Measurements from ENCODE around the gene AHRR.
"Not testable (repeated sequence)": the region's sequence is repeated elsewhere in the genome, so short reads cannot be mapped to it uniquely, and the experiment has no call there.

The AHRR gene

DNA sequence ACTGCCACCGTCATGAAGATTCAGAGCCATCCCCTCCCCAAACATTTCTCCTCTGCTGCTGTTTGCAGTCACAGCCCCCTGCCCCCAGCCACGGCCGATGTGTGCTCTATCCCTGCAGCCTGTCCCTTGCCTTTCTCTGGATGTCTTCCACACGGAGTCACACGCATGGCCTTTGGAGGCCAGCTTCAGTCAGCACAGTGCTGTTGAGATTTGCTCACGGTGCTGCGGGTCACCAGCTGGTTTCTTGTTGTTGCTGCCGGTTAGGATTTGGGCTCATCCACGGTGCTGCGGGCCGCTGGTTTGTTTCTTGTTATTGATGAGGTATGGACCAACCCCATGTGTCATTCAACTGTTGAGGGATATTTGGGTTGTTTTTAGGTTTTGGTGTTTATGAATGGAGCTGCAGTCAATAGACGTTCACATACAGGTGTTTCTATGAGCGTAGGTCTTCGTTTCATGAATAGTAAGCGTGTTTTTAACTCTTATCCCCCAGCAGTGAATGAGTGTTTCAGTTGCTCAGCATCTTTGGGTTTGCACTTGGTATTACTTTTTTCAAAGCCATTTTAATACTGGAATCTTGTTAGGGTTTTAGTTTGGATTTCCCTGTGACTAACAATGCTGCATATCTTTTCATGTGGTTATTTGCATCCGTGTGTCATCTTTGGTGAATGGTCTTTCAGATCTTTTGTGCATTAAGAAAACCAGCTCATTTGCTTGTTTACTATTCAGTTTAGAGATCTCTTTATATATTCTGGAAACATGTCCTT is 57.6 kb downstream of the AHRR start:
- peak; percentile 1 for DNase-seq (ENCODE audit: low spot score)

DNA sequence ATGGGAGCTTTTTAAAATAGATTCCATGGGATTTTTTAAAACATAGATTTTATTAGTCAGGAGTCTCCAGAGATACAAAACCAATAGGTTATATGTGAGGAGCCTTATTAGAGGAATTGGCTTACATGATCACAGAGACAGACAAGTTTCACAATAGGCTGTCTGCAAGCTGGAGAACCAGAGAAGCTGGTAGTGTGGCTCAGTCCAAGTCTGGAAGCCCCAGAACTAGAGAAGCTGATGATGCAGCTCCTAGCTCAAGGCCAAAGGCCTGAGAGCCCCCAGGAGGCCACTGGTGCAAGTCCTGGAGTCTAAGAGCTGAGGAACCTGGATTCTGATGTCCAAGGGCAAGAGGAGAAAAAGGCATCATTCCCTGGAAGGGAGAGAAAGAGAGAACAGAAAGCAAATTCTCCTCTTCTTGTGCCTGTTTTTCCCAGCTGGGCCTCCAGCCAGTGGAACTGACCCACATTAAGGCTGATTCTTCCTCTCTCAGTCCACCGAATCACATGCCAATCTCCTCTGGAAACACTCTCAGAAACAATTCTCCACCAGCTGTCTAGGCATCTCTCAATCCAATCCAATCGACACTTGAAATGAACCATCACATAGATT is 59.3 kb downstream of the AHRR start:
- no peak for DNase-seq (ENCODE audit: low spot score)

DNA sequence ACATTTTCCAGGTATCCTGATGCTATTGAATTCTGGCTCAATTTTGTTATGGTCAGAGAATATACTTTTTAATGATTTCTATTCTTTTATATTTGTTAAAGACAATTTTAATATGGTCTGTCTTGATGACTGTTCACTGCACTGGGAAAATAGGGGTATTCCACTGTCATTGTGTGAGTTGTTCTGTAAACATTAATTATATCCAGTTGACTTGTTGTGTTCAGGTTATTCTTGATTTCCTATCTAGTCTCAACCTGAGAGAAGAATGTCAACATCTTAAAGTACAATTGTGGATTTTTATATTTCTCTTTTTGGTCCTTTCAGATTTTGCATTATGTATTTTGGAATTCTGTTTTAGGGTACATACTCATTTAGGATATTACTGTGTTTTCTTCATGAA is 61.6 kb downstream of the AHRR start:
- no peak for DNase-seq (ENCODE audit: low spot score)

DNA sequence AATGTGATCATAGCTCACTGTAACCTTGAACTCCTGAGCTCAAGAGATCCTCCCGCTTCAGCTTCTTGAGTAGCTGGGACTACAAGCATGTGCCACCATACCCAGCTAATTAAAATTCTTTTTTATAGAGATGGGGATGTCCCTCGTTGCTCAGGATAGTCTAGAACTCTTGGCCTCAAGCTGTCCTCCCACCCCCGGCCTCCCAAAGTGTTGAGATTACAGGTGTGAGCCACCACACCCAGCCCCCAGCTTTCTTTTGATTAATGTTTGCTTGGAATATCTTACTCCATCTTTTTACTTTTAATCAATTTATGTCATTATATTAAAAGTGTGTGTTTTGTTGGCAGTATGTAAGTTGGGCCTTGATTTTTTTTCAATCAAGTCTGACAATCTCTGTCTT is 62.1 kb downstream of the AHRR start:
- no peak for DNase-seq (ENCODE audit: low spot score)

DNA sequence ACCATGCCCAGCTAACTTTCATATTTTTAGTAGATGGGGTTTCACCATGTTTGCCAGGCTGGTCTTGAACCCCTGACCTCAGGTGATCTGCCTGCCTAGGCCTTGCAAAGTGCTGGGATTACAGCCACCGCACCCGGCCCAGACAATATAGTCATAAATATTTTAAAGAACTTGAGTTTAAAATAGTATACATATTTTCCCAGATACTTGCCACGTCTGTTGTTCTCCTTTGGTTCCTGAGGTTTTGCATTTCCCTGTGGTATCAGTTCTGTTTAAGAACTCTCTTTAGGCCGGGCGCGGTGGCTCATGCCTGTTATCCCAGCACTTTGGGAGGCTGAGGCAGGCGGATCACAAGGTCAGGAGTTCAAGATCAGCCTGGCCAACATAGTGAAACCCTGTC is 63.1 kb downstream of the AHRR start:
- DNase-seq (ENCODE audit: low spot score): not testable (repeated sequence)

DNA sequence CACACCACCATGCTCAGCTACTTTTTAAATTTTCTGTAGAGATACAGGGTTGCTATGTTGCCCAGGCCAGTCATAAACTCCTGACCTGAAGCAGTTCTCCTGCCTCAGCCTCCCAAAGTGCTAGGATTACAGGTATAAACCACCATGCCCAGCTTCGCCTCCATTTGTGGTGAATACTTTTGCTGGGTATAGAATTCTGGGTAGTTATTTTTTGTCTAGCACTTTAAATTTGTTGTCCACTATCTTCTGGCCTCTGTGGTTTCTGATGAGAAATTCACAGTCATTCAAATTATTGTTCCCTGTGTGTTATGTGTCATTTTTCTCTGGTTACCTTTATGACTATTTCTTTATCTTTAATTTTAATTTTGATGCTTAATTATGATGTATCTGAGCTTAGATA is 63.8 kb downstream of the AHRR start:
- DNase-seq (ENCODE audit: low spot score): no peak

DNA sequence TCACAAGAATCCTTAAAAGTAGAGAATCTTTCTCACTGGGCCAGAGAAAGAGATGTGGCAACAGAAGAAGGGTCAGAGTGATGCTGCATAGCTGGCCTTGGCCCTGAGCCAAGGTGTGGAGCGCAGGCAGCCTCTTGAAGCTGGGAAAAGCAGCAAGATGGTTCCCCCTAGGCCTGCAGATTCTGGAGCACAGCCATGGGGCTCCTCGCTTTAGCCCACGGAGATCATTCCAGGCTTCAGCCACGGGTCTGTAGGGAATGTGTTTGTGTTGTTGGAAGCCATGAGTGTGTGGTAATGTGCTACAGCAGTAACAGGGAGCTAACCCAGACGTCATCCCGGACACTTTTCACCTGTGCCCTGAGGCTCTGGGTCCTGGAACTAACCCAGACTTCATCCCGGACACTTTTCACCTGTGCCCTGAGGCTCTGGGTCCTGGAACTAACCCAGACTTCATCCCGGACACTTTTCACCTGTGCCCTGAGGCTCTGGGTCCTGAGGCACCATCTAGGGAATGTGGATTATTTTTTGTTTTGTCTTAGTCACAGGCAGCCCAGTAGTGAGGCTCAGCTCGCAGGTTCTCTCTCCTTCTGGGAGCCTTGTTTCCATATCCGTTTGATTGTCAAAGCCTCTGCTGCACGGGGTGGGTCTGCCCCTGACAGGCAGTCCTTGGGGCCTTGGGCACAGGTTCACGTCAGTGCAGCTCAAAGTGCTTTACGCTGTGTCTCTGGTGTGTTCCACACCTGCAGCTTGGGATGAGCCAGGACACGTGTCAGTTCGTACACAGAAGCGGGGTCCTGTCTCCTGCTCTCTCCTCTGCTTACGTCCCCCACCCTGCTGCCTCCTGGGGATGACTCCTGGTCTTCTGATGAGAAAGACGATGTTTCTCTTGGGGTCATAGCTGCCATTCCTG is 65.2 kb downstream of the AHRR start:
- DNase-seq (ENCODE audit: low spot score): no peak

DNA sequence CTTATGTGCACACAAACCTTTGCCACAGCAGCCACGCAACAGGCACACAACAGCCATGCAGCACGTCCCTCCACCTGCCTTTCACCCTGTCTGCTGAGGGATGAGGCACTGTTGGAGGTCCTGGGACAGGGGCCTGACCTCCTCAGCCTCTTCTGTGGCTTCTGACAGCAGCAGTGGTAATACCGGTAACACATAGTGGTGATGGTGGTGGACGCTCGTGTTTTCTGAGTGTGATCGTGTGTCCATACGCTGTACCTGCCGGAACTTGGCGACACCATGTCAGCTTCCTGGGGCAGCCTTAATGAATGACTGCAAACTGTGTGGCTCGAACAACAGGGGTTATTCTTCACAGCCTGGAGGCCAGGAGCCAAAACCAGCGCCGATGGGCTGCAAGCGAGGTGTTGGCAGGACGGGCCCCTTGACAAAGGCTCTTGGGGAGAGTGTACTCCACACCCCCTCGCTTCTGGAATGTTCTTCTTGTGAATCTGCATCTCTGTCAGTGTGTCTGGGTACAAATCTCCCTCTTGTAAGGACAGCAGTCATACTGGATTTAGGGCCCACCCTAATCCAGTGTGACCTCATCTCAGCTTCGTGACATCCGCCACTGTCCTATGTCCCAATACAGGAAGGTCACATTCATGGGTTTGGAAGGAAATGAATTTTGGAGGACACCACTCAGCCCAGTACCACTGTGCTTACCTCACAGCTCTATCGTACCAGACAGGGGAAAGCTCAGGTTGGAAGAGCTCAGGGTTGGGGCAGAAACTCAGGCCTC is 66.2 kb downstream of the AHRR start:
- no peak for DNase-seq (ENCODE audit: low spot score)

DNA sequence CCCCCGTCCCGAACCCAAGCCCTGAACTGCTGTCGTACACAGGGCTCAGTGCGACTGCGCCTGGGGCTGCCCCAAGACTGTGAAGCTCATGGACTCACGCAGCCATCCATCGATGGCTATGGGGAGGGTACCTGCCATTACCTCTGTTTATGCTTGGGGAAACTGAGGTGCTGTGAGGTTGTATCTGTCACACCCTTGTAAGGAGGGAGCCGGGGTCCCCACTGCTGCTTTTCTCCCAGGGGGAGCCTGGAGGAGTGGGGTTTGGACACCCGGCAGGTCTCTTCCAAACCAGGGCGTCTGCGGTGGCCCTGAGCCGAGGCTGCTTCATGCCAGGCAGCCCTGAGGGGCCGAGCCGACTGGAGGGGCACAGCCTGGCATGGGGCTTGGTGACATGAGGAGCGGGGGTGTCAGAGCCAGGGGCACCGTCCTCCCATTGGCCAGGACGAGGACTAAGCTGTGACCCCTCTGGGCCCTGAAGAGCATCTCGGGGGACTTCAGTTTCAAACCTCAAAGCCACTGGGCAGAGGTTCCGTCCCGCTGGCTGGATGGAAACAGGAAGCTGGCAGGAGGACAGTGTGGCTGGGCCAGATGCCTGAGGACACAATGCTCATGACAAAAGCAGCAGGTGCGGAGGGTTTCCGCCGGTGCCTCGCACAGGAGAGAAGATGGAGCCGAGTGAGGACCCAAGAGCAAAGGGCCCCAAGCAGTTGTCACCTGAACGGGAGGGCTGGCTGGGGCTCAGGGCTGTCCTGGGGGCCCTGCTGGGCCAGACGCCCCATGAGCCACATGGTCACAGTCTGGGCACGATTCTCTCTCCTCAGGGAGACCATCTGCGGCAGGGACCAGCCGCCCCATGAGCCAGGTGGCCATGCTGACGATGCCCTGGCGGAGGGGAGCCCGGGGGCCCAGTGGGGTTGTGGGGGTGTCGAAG is 67.0 kb downstream of the AHRR start:
- no peak for DNase-seq (ENCODE audit: low spot score)

DNA sequence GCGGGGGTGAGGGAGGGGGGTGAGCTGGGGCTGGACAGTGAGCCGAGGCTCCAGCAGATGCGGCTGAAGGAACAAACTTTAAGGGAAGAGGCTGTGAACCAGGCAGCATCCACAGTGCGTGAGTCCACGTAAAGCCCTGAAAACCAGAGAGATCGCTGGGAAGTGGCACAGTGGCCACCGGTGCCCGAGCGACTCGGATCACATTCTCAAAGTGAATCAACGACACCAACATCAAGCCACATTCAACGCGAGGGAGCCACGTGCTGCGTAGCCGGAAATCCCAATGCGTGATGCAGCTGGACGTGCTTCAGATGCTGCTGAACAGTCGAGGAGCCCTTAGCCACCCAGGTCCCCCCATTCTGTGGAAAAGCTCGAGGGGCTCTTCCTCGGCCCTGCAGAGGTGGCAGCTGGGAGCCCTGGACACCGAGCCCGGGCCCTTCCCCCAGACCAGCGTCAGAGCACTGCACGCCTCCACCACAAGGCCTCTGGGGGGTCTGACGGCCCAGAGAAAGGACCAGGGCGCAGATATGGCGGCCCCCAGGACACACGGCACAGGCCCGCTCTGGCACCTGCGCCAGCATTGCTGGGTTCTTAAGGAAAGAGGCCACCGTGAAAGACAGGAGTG is 67.8 kb downstream of the AHRR start:
- DNase-seq (ENCODE audit: low spot score): no peak

DNA sequence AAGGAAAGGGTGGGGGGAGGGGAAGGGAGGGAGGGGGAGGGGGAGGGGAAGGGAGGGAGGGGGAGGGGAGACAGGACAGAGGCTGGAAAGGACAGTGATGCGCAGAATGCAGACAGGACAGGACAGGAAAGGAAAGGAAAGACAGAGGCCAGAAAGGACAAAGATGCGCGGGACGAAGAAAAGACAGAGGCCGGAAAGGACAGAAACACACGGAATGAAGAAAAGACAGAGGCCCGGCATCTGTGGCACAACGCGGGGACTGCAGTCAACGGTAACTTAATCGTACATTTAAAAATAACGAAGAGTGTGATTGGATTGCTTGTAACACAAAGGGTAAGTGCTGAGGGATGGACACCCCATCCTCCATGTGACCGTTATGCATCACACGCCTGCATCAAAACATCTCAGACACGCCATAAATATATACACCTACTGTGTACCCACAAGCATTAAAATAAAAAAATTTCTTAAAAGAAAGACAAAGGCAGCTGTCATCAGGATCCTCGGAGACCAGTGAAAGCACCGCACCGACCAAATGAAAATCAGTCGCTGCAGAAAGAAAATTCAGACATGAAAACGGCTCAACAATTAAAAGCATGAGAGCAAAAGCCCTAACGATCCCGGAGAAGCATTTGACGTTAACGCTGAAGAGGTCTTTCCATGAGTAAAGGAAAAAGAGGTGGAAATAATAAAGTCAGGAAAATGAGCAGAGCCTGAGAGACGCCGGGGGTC is 68.5 kb downstream of the AHRR start:
- no peak for DNase-seq (ENCODE audit: low spot score)

DNA sequence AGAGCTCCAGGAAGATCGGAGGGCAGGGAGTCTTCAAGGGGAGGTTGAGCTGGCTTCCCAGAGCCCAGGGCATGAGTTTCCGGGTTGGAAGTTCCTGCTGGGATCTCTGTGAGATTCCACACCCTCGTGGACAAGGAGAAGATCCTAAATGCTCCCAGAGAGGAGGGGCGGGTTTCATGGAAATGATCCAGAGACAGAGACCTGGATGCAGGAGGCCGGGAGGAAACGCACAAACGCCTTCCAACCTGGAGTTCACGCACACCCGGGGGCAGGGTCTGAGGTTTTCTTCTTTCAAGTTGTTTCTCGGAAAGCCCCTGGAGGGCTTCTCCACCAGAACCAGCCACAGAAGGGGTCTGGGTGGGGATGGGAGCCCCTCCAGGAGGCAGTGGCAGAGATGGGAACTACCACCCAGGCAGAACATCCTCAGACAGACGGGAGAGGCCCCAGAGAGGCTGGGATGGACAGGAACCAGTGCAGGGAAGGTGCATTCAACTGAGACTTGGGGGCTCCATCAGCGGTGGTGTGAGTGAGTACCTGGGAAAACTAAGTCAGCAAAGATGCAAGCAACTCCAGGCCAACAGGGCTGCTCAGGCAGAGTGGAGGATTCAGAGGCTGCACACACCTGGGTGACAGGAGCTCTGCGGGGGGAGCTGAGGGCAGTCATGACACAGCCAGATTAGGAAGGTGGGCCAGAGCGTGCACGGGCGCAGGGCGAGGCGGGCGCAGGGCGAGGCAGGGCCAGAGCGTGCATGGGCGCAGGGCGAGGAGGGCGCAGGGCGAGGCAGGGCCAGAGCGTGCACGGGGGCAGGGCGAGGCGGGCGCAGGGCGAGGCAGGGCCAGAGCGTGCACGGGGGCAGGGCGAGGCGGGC is 69.3 kb downstream of the AHRR start:
- no peak for DNase-seq (ENCODE audit: low spot score)

DNA sequence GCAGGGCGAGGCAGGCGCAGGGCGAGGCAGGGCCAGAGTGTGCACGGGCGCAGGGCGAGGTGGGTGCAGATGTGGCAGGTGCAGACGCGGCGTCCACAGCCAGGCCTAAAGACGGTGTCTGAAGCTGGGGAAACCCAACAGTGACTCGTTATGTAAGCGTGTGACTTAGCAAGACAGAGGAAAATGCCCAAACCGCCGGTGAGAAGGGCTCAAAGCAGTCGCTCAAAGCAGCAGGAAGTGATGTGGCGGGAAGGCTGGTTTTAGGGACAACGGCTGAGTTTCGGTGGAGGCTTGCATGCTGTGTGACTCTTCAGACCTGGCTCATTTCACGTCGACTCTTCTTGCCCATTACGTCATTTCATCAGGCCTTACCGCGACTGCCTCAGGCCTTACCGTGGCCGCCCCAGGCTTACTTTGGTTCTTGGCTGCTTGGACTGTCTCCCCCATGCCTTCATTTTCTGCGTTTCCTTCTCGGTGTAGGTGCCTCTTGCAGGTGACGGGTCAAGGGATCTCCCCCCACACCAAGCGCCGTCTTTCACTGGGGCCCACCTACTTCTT is 71.0 kb downstream of the AHRR start:
- DNase-seq (ENCODE audit: low spot score): no peak

DNA sequence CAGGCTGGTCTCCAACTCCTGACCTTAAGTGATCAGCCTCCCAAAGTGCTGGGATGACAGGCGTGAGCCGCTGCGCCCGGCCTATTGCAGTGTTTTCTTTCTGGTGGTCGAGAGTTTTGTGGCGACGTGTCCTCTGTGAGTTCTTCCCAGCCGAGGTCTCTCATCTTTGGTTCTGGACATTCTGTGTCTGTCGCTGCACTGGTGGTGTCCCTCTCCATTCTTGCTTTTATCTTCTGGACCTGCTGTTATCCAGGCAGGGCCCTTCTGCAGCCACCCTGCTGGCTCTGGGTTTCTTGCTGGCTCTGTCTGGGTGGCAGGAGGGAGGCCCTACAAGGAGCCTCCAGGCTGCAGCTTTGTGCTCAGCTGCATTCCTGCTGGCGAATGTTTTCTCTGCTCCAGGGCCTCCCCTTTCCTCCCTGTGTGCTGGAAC is 72.3 kb downstream of the AHRR start:
- DNase-seq (ENCODE audit: low spot score): no peak

DNA sequence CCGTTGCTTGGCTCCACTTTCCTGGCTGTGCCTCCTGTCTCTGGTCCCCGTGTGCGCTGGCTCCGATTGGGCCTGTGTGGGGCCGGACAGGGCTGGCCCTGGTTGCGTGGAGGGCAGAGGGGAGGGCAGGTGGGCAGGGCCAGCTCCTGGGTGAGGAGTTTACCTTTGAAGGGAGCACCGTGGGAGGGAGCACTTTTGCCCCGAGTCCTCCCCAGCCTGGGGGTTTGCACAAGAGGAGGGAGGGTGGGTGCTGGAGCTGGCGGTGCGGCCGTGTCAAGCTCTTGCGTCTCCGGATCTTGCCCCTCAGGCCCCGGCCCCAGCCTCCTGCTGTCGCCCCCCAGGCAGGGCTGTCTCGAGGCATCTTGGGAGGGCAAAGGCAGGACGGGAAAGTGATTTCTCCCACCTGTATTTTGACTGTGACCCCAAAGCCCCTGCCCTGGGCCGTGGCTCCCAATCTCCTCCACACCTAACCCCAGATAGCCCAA is 73.2 kb downstream of the AHRR start:
- DNase-seq (ENCODE audit: low spot score): no peak

DNA sequence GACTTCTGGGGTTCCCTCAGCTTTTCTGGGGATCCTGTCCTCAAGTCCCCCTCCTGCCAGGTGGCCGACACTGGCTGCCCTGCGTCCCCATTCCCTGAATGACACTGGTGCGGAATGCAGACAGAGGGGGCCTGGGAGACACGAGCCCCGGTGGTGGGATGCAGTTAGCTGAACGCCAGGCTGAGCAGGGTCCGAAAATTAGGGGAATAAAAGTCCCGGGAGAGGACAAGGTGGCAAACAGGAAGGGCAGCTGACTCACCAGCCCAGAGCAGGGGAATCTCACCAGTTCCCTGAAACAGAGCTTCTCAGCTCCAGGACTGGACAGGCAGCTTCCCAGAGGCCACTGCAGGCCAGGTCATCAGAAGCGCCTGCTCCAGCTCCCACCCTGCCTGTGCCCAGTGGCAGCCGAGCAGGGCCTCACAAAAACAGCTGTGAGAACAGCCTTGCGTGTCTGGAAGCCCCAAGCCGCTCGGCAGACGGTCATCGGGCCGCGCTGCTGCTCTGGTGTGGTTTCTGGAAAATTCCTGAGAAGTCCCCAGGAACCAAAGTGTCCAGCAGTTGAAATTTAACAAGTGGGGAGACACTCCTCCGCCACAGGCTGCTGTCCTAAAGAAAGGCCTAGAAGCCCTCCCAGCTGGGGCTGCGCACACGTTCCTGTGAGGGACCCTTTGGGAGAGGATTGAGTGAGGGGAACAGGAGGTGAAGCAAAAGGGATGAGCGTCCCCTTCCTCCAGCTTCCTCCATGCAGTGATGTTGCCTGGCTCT is 73.8 kb downstream of the AHRR start:
- DNase-seq (ENCODE audit: low spot score): no peak

DNA sequence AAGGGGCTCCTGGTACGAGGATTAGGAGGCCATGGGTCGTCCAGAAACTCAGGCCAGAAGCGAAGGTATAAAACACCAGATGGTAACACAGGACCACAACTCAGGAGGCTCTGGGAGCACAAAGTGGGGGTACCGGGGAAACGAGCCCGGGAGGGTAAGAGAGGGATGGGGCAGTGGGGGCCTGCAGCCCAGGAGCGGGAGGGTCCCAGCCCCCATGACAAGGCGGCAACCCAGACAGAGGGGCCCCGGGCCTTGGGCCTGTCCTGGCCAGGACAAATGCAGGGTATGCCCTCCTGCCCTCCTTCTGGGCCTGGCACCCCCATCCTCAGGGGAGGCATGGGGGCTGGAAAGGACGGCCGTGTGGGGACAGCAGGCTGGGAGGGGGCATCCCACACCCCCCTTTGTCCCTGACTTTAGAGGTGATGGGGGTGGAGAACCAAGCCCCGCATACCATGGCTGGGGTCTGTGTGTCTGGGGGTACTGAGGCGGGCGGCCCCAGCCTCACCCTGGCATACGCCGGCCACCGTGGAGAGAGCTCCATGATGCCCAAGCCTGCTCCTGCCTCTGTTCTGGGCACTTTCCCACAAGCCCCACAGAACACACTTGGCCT is 74.5 kb downstream of the AHRR start:
- DNase-seq (ENCODE audit: low spot score): no peak
